Heart right ventricle (tissue), 16 donors: ENCODE measurements around the gene TIAM1. TPM values are rescaled to one million over a fixed set of nuclear protein-coding genes. Genes with fewer than 3 reads are reported as not detected.

Experiments
- ATAC-seq, 8 donors: fragments of 200-7000 bp; cut with Tn5 transposase; one replicate each; pipeline ENCODE4 v1.9.1; 2020; ENCODE audit warnings: mild to moderate bottlenecking in 8 of 8, moderate library complexity in 8 of 8, moderate number of reproducible peaks in 1 of 8
- DNase-seq, 2 donors: peaks; one replicate each; pipeline ENCODE4 v3.0.0-alpha.2; 2020
- H3K27ac ChIP-seq, 10 donors: fragments of 200-600 bp; sonication (generic) in 2 of 10; one replicate each; pipeline versions ENCODE4 v1.5.0 to v1.8.0; 2020 to 2022; ENCODE audit warnings: mild to moderate bottlenecking in 3 of 10
- H3K27me3 ChIP-seq, 7 donors: fragments of 200-600 bp; one replicate each; pipeline ENCODE4 v1.8.0; 2021 to 2022; ENCODE audit warnings: mild to moderate bottlenecking in 2 of 7
- H3K36me3 ChIP-seq, 9 donors: fragments of 200-600 bp; sonication (generic) in 1 of 9; one replicate each; pipeline versions ENCODE4 v1.5.0 to v1.8.0; 2020 to 2022; ENCODE audit warnings: mild to moderate bottlenecking in 2 of 9
- H3K4me1 ChIP-seq, 9 donors: fragments of 200-600 bp; sonication (generic) in 1 of 9; one replicate each; pipeline versions ENCODE4 v1.5.0 to v1.8.0; 2020 to 2022; ENCODE audit warnings: mild to moderate bottlenecking in 4 of 9
- H3K4me3 ChIP-seq, 10 donors: fragments of 200-600 bp; sonication (generic) in 2 of 10; one replicate each; pipeline versions ENCODE4 v1.5.0 to v1.8.0; 2020 to 2022; ENCODE audit warnings: mild to moderate bottlenecking in 7 of 10, moderate library complexity in 2 of 10
- H3K9me3 ChIP-seq, 11 donors: fragments of 200-600 bp in 10 of 11; sonication (generic) in 2 of 11; one replicate each; pipeline versions ENCODE4 v1.5.0 to v1.8.0; 2013 to 2022; ENCODE audit warnings: mild to moderate bottlenecking in 2 of 11, control low read depth in 1 of 11, moderate library complexity in 1 of 11
- CTCF ChIP-seq, 9 donors: fragments of 200-600 bp; sonication (generic) in 2 of 9; IDR thresholded peaks; one replicate each; pipeline versions ENCODE4 v1.5.0 to v1.8.0; 2021 to 2022; ENCODE audit warnings: antibody characterized with exemption in 9 of 9, mild to moderate bottlenecking in 5 of 9, moderate library complexity in 1 of 9
- WGBS, 2 donors: extraction: QIAGEN DNeasy Blood & Tissue Kit; methylation state at CpG; one replicate each; pipeline ENCODE4 v1.1.7; 2013; ENCODE audit warnings: inconsistent platforms in 1 of 2; 5-methylcytosine and 5-hydroxymethylcytosine counted together
- intact Hi-C, 10 donors: fragments of 100-400 bp; cut with DNase I; formaldehyde crosslinking; loops; one replicate each; pipeline versions ENCODE4 v1.11.1 to v1.14.2; 2022
- polyA plus RNA-seq, 2 donors: library from polyadenylated mRNA; stranded (reverse); fragments of 200-250 nt; gene quantifications; one replicate each; pipeline ENCODE4 v1.2.3, GENCODE V29; 2013
- total RNA-seq, 10 donors: library from RNA; stranded (reverse); fragmentation: NEBNext Ultra II Directional in 3 of 10; extraction: Animal tissue kit (Norgen Biotek cat#: 25700) in 3 of 10; gene quantifications; one replicate each; pipeline versions ENCODE4 v1.2.1 to v1.2.4, GENCODE V29; 2021 to 2023
- donor health status: Arrhythmogenic right ventricular cardiomyopathy.
- donor health status: ischemic (EF 13 %, LVEDD 7.1; RV severe dilation, severe dysfunction).
- donor health status: healthy with polysubstance abuse.
- donor health status: DM: no; HTN: yes; CAD: no.
- donor health status: DM: no; HTN: no; CAD: no.
- donor health status: ischemic (EF 25% LVEDD 6.9; RV normal size, moderate dysfunction).
- donor health status: ischemic (EF 25% LVEDD 5.7; RV mildly dilated, moderate dysfunction).
- donor health status: healthy.
- donor health status: DM: yes; HTN: yes; CAD: no.
- donor health status: Ischemic cardiomyopathy.
- donor health status: ischemic (EF 35%, LVEDD 5.7; RV mildly dilated, moderate dysfunction).
- donor health status: nonischemic (EF 11% LVEDD 7.7; RV severe dilation, severe dysfunction).
- donor health status: DM: yes; HTN: yes; CAD: no.
- donor health status: PGD.
- donor health status: ischemic (EF 29% LVEDD 5.4; RV normal size, mild dysfunction).
- donor health status: nonischemic (EF 23%, LVEDD 6.1; RV moderate dilation, normal function).

The TIAM1 gene
- total and polyA plus RNA-seq, 12 donors: 0.97 to 4.5 (median 2.0) TPM

- ATAC-seq: no peak
- H3K27ac ChIP-seq: no peak overlapping the region
- DNase-seq: no peak
- H3K36me3 ChIP-seq: no peaks in the 10 kb centered on the region
- no peak for TF ChIP-seq CTCF (IDR thresholded peaks at IDR 0.05)
- H3K4me1 ChIP-seq: peaks cover 0 to 16% (median 0%) of the 10 kb centered on the region in 9 donors
- 47 to 62% methylated on average over 4 of the region's 4 CpGs for WGBS, 2 donors
- no peak overlapping the region for H3K4me3 ChIP-seq
- H3K27me3 ChIP-seq: peaks cover 0 to 3% (median 0%) of the 10 kb centered on the region in 7 donors
- H3K9me3 ChIP-seq: no peaks in the 10 kb centered on the region
- intact Hi-C loops: no loop called here
Measured at GRCh38 chr21:31260790-31261189, 83.3 kb downstream of the TIAM1 start.

GRCh38 chr21:31258073-31258472, 86.0 kb downstream of the TIAM1 start:
- Histone ChIP-seq H3K4me3 (no peak overlapping the region), H3K4me1 (peaks cover 0 to 17% (median 0%) of the 10 kb centered on the region in 9 donors), H3K27me3 (peaks cover 0 to 3% (median 0%) of the 10 kb centered on the region in 7 donors), H3K9me3 (no peaks in the 10 kb centered on the region), H3K27ac (no peak overlapping the region), H3K36me3 (no peaks in the 10 kb centered on the region)
- TF ChIP-seq CTCF (IDR thresholded peaks at IDR 0.05): no peak
- WGBS, 2 donors: 75 to 78% methylated on average over 4 of the region's 4 CpGs
- DNase-seq (no peak), ATAC-seq (no peak)
- intact Hi-C loops: loop anchor here in 1 of 10 donors (10.0 kb wide), 1 partner anchor 77 kb away; no protein-coding TSS in a partner anchor

- DNase-seq: no peak
- Histone ChIP-seq H3K27ac (no peak overlapping the region), H3K27me3 (peaks cover 0 to 3% (median 0%) of the 10 kb centered on the region in 7 donors), H3K4me1 (peaks cover 0 to 9% (median 0%) of the 10 kb centered on the region in 9 donors), H3K4me3 (no peak overlapping the region), H3K36me3 (no peaks in the 10 kb centered on the region), H3K9me3 (no peaks in the 10 kb centered on the region)
- no peak for ATAC-seq
- 83 to 88% methylated on average over 3 of the region's 3 CpGs for WGBS, 2 donors
- no peak for TF ChIP-seq CTCF (IDR thresholded peaks at IDR 0.05)
- intact Hi-C loops: loop anchor here in 1 of 10 donors (10.0 kb wide), 1 partner anchor 78 kb away; no protein-coding TSS in a partner anchor
Measured at GRCh38 chr21:31257265-31257664, 86.8 kb downstream of the TIAM1 start.

- DNase-seq (no peak), ATAC-seq (no peak)
- no peak overlapping the region for H3K27ac ChIP-seq
- no peak for TF ChIP-seq CTCF (IDR thresholded peaks at IDR 0.05)
- H3K9me3 ChIP-seq: no peaks in the 10 kb centered on the region
- peaks cover 0 to 3% (median 0%) of the 10 kb centered on the region in 7 donors for H3K27me3 ChIP-seq
- intact Hi-C loops: loop anchor here in 1 of 10 donors (10.0 kb wide), 1 partner anchor 79 kb away; no protein-coding TSS in a partner anchor
- H3K4me1 ChIP-seq: peaks cover 0 to 8% (median 0%) of the 10 kb centered on the region in 9 donors
- 97 to 98% methylated on average over 2 of the region's 2 CpGs for WGBS, 2 donors
- H3K4me3 ChIP-seq: no peak overlapping the region
- H3K36me3 ChIP-seq: no peaks in the 10 kb centered on the region
Measured at GRCh38 chr21:31255896-31256295, 88.2 kb downstream of the TIAM1 start.
